Activated naive CD8-positive, alpha-beta T cell (primary cell): ENCODE data around the gene CALCR.

Experiments used
- H3K27ac Mint-ChIP-seq: one replicate; pipeline ENCODE4 v1.8.0; 2021; ENCODE audit warnings: mixed read lengths
- H3K27me3 Mint-ChIP-seq: one replicate; pipeline ENCODE4 v1.8.0; 2021; ENCODE audit warnings: mixed read lengths
- H3K36me3 Mint-ChIP-seq: one replicate; pipeline ENCODE4 v1.8.0; 2021; ENCODE audit warnings: mixed read lengths
- H3K4me1 Mint-ChIP-seq: one replicate; pipeline ENCODE4 v1.8.0; 2021; ENCODE audit warnings: low read depth, mixed read lengths
- H3K4me3 Mint-ChIP-seq: one replicate; pipeline ENCODE4 v1.8.0; 2021; ENCODE audit warnings: mild to moderate bottlenecking, mixed read lengths
- H3K9me3 Mint-ChIP-seq: one replicate; pipeline ENCODE4 v1.8.0; 2021; ENCODE audit warnings: low read depth, mixed read lengths

CALCR gene

GRCh38 chr7:93378131-93378760, 196.3 kb downstream of the CALCR start:
- no peaks in the 10 kb centered on the region for H3K9me3 Mint-ChIP-seq
- H3K4me3 Mint-ChIP-seq, result no peak overlapping the region

GRCh38 chr7:93375603-93376002, 198.9 kb downstream of the CALCR start:
- Mint-ChIP-seq H3K36me3 (no peaks in the 10 kb centered on the region), H3K27me3 (peaks cover 4% of the 10 kb centered on the region), H3K9me3 (no peaks in the 10 kb centered on the region), H3K27ac (no peak overlapping the region), H3K4me3 (no peak overlapping the region), H3K4me1 (peaks cover 4% of the 10 kb centered on the region)

More at GRCh38 chr7:93378131-93378760, 196.3 kb downstream of the CALCR start:
- H3K27ac Mint-ChIP-seq, result no peak overlapping the region
- peaks cover 4% of the 10 kb centered on the region for H3K4me1 Mint-ChIP-seq
- H3K36me3 Mint-ChIP-seq, result no peaks in the 10 kb centered on the region
- peaks cover 3% of the 10 kb centered on the region for H3K27me3 Mint-ChIP-seq
